ENCODE results near the gene RPLP1.

Gene RPLP1

DNA sequence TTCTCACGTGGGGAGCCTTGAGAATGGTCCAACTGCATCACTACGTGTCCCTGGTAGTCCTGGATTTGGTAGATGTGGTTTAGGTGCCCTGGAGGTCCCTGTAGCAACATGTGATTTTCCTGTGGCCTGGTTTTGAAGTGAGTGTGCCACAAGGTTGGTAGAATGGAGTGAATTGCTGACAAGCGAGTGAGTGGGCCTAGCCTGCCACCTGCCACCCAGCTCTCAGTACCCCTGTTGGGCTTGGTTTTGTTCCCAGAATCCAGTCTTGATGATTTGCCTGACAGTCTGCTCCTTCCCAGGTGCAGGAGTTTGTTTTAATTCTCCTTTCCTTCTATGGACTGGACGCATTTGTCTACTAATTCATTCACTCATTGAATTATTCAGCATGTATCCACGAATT is 19.4 kb downstream of the RPLP1 start:
- DNase-seq: no peak

DNA sequence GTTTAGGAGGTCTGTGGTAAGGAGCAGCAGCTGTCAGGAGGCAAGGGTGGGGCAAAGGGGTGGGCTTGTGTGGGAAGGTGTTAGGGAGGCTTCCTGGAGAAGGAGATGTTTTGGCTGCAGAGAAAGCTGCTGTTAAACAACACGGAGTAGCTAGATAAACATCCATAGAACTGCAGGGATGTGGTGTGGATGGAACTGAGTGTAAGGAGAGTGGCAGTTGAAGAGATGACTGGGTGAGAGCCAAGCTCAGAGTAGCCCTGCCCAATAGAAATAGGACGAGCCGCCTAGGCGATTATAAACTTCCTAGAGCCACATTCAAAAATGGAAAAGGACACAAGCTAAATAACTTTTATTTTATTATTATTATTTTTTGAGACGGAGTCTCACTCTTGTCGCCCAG is 19.9 kb downstream of the RPLP1 start:
- DNase-seq: no peak

DNA sequence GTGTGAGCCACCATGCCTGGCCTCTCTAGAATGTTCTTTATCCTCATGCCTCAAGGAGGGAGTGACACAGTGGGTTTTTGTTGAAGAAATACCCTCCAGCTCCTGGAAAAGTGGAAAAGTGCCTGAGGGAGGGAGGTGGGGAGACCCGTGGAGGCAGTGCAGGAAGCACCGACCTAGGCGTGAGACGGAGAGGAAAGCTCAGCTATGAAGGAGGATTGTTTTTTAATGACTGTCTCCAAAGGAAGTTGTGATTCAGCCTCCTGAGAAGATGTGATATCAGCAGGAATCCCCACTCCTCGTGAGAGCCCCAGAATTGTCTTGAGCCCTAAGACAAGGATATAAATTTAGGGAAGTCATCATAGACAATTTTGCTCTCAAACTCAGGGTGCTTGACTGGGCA is 21.7 kb downstream of the RPLP1 start:
- DNase-seq: no peak

DNA sequence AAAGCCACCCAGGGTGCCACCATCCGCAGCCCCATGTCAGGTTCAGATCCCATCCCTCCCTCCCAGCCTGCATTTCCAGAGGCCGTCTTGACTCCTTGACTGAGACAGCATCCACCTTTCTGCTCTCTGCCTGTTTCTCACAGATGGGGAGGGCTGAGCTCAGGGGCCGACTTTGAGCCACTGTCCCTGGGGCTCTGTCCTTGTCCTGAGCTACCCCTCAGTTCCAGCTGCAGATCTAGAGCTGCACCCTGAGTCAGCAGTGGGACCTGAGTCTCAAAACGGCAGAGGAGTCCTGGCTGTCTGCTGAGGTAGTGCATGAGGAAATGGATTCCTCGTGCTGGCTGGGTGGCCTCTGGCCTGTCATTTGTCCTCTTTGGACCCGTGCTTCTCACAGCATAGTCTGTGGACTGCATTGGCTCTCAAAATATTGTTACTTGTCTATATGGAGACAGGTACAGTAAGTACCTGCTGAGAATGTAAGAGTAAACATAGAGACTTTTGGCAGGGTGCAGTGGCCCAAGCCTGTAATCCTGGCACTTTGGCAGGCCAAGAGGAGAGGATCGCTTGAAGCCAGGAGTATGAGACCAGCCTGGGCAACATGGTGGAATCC is 22.3 kb downstream of the RPLP1 start:
- DNase-seq: no peak

DNA sequence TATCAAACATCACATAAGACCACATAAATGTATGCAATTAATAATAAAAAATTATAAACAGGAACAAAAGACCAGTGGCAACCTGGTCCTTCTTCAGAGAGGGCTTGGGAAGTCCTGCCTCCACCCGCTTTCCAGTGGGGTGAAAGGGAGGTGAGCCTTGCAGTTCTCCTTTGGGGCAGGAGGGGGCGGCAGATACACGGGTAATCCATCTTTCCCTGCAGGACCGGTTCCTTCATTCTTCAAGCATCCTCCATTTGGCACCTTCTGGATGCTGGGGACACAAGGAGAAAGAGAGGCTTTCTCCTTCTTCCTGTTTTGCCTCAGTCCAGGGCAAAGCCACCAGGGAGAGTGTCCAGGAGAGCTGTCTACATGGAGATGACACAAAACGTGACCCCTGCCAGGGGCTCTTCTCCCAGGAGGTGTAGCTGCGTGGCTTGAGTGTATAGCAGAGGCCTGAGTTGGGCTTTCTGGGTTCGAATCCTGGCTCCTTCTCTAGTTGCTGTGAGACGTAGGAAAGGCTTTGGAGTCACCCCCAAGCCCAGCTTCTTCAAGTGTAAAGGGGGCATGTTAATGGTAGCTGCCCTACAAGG is 23.2 kb downstream of the RPLP1 start:
- peak; percentile 73 to 76 for DNase-seq

DNA sequence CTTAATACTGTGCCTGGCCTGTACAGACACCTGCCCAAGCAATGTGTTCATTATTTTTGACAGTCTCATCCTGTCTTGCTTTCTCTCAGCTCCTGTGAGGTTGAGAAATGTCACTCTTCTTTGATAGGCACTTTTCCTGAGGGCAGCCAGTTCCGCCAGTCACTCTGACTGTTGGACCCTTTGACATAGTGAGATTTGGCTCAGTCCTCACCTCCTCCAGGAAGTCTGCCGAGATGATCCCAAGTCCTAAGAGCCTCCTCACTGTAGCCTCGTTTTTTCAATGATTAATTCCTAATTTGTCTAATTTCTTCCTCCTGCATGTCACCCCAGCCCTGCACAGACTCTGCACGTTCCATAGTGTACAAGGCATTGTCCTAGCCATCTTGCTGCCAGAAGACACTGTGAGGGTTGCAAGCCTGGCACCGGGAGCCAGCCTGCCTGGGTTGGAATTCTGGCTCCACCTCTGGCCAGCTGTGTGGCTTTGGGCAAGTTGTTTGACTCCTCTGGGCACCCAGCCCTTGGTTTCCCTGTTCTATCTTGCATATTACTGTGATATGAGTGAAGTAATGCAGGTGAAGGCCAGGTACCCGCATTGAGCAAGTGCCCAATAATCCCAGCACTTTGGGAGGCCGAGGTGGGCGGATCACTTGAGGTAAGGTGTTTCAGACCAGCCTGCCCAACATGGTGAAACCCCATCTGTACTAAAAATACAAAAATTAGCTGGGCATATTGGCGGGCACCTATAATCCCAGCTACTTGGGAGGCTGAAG is 24.3 kb downstream of the RPLP1 start:
- DNase-seq: no peak

DNA sequence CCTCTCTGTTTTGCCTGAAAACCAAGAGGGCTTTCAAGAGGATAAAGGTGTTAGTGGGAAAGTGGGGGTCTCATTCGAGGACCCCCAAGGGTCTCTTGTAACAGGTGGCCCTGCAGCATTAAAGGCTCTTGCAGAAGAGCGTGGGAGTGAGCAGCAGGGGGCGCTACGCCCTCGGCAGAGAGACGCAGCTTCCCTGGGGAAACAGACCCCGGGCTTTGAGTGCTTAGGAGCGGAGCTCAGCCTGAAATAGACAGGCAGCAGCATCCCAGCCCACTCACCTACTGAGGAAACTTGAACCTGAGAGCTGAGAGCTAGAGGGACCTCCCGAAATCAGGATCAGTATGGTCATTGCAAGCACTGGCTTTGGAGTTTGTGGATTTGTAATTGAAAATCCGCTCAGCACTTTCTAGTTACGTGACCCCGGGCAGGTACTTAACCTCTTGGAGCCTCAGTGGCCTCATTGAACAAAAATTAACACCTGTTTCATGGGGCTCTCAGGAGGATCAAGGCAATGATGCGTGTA is 25.7 kb downstream of the RPLP1 start:
- DNase-seq: peak; percentile 52 to 59

DNA sequence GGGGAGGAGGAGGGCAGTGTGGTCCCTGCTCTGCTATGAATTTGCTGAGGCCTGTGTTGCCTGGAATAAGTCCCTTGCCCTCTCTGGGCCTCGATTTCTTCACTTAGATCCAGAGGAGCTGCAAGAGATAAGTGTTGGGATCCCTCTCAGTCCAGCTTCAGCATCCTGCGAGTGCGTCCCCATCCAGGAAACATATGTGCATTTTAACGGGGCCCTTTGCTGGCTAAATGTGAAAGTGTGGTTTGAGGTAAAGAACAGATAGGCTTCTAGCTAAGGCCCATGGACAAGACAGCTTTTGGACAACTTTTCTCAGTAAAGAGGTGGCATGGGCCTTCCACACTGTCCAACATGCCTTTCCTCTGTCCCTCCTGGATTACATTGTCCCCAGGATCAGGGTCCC is 26.5 kb downstream of the RPLP1 start:
- DNase-seq: no peak

DNA sequence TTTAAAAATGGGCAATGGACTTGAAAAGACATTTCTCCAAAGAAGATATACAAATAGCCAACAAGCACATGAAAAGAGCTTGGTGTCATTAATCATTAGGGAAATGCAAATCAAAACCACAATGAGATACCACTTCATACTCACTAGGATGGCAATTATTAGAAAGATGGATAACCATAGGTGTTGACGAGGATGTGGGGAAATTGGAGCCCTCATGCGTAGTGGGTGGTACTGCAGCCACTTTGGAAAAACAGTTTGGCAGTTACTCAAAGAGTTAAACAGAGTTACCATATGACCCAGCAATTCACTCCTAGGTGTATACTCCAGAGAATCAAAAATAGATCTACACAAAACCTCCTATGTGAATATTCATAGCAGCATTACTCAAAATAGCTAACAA is 27.4 kb downstream of the RPLP1 start:
- no peak for DNase-seq

DNA sequence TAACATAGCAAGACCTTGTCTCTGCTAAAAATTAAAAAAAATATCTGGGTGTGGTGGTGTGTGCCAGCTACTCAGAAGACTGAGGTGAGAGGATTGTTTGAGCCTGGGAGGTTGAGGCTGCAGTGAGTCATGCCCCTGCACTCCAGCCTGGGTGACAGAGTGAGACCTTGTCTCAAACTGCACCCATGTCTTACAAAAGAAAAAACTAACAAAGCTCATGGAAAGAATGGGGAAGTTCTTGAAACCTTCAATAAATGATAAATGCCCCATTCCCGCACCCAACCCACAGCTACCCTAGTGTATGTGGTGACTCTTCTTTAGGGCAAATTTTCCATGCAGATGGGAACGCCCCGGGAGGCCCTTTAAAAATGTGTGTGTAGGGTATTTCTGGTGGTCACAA is 28.3 kb downstream of the RPLP1 start:
- DNase-seq: no peak

DNA sequence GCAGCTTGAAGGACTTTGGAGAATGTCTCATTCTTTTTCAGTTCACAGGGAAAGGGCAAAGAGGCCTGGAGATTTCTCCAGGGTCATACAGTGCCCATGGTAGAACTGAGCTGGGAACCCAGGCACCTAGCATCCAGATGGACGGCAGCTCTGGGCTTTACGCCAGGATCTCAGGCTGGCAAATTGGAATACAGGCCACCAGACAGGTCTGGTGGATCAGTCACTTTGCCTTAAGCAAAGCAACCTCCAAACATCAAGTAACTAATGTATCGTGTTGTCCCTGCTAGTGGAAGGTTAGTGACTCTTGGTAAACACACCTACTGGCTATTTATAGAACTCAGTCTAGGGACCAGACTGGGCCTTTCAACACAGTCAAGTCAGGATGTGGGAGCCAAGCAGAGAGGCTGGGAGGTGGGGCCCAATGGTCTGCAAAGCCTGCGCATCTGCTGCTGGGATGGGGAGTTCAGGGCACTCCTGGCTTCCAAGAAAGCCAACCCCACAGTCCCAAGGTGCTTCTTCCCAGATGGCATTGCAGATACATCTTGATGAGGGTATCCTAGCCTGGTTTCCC is 30.2 kb downstream of the RPLP1 start:
- DNase-seq: no peak

DNA sequence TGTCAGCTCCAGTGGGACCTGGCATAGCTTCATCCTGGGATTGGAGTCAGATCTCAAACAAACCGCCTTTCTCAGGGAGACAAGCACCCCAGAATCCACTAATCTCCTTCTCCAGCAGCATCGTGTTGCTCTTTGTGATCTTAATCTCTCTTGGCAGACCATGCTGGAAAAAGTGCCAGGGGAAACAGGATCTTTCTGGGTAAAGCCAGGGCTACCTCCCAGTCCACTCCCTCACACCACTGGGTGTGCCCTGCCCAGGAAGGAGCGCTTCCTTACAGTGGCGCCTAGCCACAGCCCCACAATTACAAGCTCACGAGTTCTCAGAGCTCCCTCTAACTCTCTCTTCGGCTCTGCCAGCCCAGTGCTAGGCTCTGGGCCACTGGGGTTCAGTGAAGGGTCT is 32.2 kb downstream of the RPLP1 start:
- no peak for DNase-seq

DNA sequence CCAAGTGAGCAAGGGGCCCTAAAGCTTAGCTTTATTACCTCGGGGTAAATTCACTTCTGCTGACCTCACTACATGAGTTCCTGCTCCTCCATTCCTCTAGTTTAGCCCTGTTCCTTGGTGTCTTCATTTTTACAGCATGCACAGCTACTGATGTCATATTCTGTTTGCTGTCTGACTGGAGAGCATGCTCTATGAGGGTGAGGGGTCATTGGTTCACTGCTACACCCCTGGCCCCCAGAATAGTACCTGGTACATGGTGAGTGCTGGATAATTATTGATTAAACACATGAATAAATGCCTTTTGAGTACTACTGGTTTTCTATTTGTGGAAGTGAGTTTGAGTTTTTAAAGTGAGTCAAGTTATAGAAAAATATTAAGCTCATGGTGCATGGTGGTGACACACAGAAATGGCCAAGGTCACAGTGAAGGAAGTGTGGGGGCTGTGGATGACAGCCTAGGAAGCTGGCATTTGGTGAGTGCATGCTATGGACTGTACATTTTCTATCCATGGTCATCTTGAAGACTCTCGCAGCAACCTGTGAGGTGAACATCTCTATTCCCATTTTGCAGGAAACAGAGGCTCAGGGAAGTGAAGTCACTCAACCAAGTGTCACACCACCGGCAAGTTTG is 34.0 kb downstream of the RPLP1 start:
- DNase-seq: no peak

DNA sequence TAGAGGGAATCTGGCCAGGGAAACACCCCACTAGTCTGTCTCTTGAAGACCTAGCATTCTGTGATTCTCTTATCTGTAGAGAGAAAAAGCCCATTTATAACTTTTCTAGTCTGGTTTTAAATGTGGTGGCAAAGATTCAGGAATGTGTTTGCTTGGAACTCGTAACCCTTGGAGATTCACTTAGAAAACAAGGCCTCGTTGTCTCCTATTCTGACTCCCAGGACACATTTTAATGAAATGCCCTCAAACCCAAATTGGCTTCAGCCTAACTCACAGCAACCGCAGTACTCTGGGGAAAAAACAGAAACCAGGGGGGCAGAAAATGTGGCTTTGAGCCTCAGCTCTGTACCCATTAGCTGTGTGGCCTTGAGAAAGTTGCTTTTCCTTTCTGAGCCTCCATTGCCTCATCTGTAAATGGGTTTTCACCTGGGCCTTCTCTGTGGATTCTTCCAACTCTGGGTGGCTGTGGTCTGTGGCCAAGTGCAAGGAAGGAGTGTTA is 36.5 kb downstream of the RPLP1 start:
- no peak for DNase-seq

DNA sequence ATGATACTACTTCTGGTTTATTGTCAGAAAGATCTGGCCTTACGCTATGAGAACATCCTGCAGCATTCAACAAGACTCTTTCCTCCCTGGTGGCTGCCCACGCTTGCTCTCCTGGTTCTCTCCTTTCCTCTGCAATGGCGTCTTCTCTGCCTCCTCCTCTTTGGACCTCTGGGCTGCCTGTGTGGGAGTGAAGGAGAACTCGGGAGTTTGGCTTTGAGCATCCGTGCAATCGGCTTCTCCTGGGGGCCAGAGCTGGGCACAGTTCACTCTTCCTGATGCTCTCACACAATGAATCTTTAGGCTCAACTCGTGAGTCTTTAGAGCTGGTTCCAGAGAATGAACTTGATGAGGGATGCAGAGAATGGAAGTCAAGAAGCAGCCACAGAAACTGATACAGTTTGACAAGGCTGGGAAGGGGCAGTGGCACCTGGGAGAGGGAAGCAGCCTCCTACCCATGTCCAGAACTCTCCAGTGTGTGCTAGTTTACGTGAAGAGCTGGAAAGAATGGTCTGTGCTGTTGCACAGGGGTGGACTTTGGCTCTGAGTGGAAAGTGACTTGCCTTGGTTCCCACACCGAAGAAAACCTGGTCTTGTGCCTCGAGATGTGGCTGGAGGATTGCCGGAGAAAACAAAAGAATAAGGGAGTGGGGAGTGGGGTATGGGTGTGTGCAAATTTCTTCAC is 37.9 kb downstream of the RPLP1 start:
- no peak for DNase-seq

DNA sequence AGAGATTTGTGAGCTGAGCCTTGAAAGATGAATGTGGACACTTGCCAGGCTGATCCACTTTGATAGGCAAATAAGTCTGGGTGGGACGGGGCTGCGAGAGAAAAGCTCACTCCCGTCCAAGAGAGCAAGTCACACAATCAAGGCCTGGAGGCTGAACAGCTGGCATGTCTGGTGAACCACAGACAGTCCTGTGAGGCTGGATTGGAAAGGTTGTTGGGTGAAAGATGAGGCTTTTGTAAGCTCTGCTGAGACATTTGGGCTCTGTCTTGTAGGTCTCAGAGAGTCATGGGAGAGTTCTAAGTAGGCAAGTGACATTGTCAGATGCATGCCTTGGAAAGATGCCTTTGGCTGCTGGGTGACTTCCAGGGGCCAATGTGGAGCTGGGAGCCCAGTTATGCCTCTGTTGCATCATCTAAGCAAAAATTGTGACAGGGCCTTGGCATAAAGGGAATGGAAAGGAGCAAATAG is 38.5 kb downstream of the RPLP1 start:
- no peak for DNase-seq

DNA sequence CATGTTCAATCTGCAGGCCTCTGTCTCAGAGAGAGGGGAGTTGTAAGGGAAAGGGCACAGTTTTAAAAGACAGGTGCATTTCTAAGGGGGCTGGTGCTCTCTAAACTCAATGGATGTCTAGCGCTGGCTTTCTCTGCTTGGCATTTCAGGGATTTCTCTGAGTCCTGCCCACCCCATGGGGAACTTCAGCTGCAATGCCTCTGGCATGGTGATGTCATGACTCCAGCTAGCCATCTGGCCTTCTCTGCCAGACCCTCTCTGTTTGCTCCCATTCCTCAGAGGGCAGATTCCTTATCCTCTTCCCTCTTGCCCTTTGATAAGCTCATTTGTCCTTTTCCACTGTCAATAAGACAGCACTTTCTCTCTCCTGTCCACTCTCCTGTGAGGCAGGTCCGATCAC is 40.8 kb downstream of the RPLP1 start:
- DNase-seq: no peak

DNA sequence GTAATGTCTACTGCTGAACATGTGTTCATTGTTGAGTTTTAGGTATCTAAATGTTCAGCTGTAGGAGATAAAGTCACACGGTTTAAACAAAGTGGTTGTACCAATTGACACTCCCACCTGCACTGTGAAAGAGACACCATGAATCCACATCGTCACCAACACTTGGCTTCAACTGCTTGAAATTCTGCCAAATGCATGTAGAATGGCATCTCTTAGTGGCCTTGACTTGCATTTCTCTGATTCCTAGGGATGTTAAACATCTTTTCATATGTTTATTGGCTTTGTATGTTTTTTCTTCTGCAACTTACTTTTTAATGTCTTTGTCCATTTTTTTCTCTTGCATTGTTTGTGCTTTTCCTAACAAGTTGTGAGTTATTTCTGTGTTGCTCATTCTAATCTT is 43.4 kb downstream of the RPLP1 start:
- no peak for DNase-seq

DNA sequence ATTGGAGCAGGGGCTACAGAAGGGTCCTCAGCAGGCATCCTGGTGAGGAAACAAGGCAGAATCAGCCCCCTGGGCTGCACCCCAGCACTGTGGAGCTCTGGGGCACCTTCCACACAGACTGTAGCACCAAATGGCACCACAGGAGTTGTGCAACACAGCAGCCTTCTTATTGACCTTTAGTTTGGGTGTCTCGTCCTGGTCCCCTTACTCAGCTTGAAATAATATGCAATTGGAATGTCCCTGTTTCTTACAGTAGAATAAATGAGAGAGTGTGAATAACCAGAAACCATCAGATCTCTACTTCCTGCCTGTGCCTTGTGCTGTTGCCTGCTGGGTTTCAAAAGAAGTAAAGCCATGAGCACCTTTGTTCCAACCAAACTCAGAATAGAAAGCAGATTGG is 44.5 kb downstream of the RPLP1 start:
- no peak for DNase-seq

DNA sequence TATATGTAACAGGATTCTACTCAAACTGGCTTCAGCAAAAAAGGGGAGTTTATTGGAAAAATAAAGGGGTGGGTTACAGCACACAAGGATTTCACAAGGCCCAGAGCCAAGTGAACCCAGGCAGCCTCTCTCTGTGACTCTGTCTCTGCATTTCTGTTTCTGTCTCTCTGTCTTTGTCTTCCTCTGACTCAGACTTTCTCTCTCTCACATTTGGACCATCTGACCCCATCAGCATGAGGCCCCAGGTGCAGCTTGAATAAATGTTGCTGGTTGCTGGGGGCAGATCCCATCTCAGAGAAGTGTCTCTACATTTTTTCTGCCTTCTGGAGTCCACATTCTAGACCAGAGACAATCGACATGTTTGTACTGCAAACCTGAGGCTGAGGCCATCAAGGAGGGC is 45.0 kb downstream of the RPLP1 start:
- no peak for DNase-seq

DNA sequence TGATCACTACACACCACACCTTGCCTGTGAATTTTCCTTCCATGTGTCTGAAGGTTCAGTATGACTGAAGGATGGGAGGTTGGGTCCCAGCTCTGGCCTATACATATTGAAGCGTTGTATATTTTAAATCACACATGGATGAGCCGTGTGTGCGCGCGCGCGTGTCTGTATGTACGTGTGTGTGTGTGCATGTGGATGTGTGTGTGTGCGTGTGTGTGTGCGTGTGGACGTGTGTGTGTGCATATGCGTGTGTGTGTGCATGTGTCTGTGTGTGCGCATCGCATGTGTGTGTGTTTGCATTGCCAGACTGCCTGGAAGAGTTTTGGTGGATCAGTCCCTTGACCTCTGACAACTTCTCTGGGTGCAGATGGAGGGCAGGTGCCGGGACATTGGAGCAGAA is 45.7 kb downstream of the RPLP1 start:
- DNase-seq: no peak

DNA sequence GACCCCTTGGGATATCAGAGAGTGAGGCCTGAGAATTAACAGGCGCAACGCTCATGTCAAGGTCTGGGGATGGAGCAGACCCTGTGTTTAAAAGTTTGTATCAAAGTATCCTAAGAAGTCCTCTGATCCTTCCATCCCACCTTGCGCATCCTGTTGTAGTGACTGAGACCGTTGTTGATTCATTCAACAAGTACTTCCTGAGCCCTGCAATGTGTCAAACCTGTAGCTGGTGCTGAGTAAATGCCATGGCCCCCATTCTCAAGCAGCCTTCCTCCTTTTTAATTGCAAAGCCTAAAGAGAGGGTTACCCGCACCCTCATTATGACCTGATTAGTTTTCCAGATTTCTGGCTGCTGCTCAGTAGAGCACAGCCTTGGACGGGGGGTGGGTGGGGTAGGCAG is 46.4 kb downstream of the RPLP1 start:
- DNase-seq: no peak

Measured in stimulated activated CD4-positive, alpha-beta T cell treated with anti-CD3 and anti-CD28 coated beads, Interleukin-2, amount 100 ng/mL, for 48 hours (primary cell).